ENCODE data around the gene HTT.

The HTT gene

GRCh38 chr4:3239998-3240920 lies 165.8 kb downstream of the HTT start:
- FAIRE-seq = no peak

- no peak for FAIRE-seq
Observed at GRCh38 chr4:3240936-3241522, 166.5 kb downstream of the HTT start.

GRCh38 chr4:3241898-3242524 lies 167.5 kb downstream of the HTT start:
- FAIRE-seq = peak; percentile 90

- no peak for FAIRE-seq
Observed at GRCh38 chr4:3243136-3243780, 168.8 kb downstream of the HTT start.

- no peak for FAIRE-seq
Observed at GRCh38 chr4:3244002-3244401, 169.5 kb downstream of the HTT start.

GRCh38 chr4:3244747-3245146 lies 170.3 kb downstream of the HTT start:
- no peak for FAIRE-seq

- no peak for FAIRE-seq
Observed at GRCh38 chr4:3245676-3246075, 171.2 kb downstream of the HTT start.

GRCh38 chr4:3246458-3247398 lies 172.2 kb downstream of the HTT start:
- no peak for FAIRE-seq

- FAIRE-seq = no peak
Observed at GRCh38 chr4:3247399-3248177, 173.1 kb downstream of the HTT start.

GRCh38 chr4:3248178-3248480 lies 173.6 kb downstream of the HTT start:
- FAIRE-seq = no peak

GRCh38 chr4:3248811-3249661 lies 174.6 kb downstream of the HTT start, which contains the start of gene MSANTD1:
Gene MSANTD1 (plus strand): TSS chr4:3249159. CDS start chr4:3249223, 64 bp downstream.
- no peak for FAIRE-seq

- FAIRE-seq = no peak
Observed at GRCh38 chr4:3249711-3250437, 175.4 kb downstream of the HTT start.

GRCh38 chr4:3250438-3250955 lies 176.0 kb downstream of the HTT start:
- FAIRE-seq = no peak

- no peak for FAIRE-seq
Observed at GRCh38 chr4:3250956-3251690, 176.6 kb downstream of the HTT start.

- FAIRE-seq = no peak
Observed at GRCh38 chr4:3251691-3252479, 177.4 kb downstream of the HTT start.

- no peak for FAIRE-seq
Observed at GRCh38 chr4:3252480-3252828, 178.0 kb downstream of the HTT start.

GRCh38 chr4:3252831-3253641 lies 178.6 kb downstream of the HTT start:
- FAIRE-seq = no peak

All from endometrium (tissue), 2 donors.